GM18951 (cell line): ENCODE measurements around the gene PDLIM3.
"Not testable (repeated sequence)": the region's sequence is repeated elsewhere in the genome, so short reads cannot be mapped to it uniquely, and the experiment has no call there.

Experiments
- POLR2A ChIP-seq: IDR thresholded peaks from 4 replicates; pipeline ENCODE4 v1.6.1; 2011; ENCODE audit warnings: mild to moderate bottlenecking; ENCODE audit not compliant: insufficient read length, insufficient read depth; ENCODE audit errors: extremely low read depth
- in situ Hi-C: fragments of 300-500 bp; cut with MboI; formaldehyde crosslinking; loops from one replicate; pipeline ENCODE4 v1.12.0; 2022; ENCODE audit warnings: low sequenced_read_pairs, mixed read lengths, inconsistent platforms; ENCODE audit not compliant: unreplicated experiment

The PDLIM3 gene

GRCh38 chr4:185566425-185566824 lies 31.1 kb upstream of the PDLIM3 start:
- TF ChIP-seq POLR2A: no peak
- in situ Hi-C loops: no loop called here

- in situ Hi-C loops: no loop called here
- no peak for TF ChIP-seq POLR2A
Measured at GRCh38 chr4:185565696-185566095, 30.4 kb upstream of the PDLIM3 start.

- in situ Hi-C loops: no loop called here
- no peak for TF ChIP-seq POLR2A
Measured at GRCh38 chr4:185564349-185564748, 29.0 kb upstream of the PDLIM3 start.

- in situ Hi-C loops: no loop called here
Measured at GRCh38 chr4:185562531-185562930, 27.2 kb upstream of the PDLIM3 start.

GRCh38 chr4:185560316-185560715 lies 25.0 kb upstream of the PDLIM3 start:
- no peak for TF ChIP-seq POLR2A
- in situ Hi-C loops: no loop called here

More at GRCh38 chr4:185562531-185562930, 27.2 kb upstream of the PDLIM3 start:
- no peak for TF ChIP-seq POLR2A

GRCh38 chr4:185559915-185560281 lies 24.6 kb upstream of the PDLIM3 start:
- no peak for TF ChIP-seq POLR2A
- in situ Hi-C loops: no loop called here

- in situ Hi-C loops: not testable (repeated sequence)
Measured at GRCh38 chr4:185559251-185559914, 24.1 kb upstream of the PDLIM3 start.

GRCh38 chr4:185554365-185555126 lies 19.2 kb upstream of the PDLIM3 start:
- TF ChIP-seq POLR2A: no peak
- in situ Hi-C loops: no loop called here

- in situ Hi-C loops: no loop called here
- no peak for TF ChIP-seq POLR2A
Measured at GRCh38 chr4:185552254-185552653, 16.9 kb upstream of the PDLIM3 start.

- TF ChIP-seq POLR2A: no peak
- in situ Hi-C loops: no loop called here
Measured at GRCh38 chr4:185550933-185551332, 15.6 kb upstream of the PDLIM3 start.

GRCh38 chr4:185549095-185549639 lies 13.9 kb upstream of the PDLIM3 start:
- TF ChIP-seq POLR2A: no peak
- in situ Hi-C loops: no loop called here

- in situ Hi-C loops: no loop called here
- no peak for TF ChIP-seq POLR2A
Measured at GRCh38 chr4:185548587-185548986, 13.3 kb upstream of the PDLIM3 start.

GRCh38 chr4:185546335-185546734 lies 11.0 kb upstream of the PDLIM3 start:
- TF ChIP-seq POLR2A: no peak
- in situ Hi-C loops: no loop called here

- in situ Hi-C loops: no loop called here
- TF ChIP-seq POLR2A: no peak
Measured at GRCh38 chr4:185542626-185543315, 7.5 kb upstream of the PDLIM3 start.

- TF ChIP-seq POLR2A: no peak
- in situ Hi-C loops: no loop called here
Measured at GRCh38 chr4:185541251-185541727, 6.0 kb upstream of the PDLIM3 start.
